DMS153 treated with DMSO at 0.1 percent for 48 hours (cell line): ENCODE data around the gene SCN3A.

ENCODE experiments used
- DNase-seq: peaks from one replicate; lab custom pipeline; 2025; ENCODE audit not compliant: unreplicated experiment; lab: John Stamatoyannopoulos, UW

SCN3A gene

DNA sequence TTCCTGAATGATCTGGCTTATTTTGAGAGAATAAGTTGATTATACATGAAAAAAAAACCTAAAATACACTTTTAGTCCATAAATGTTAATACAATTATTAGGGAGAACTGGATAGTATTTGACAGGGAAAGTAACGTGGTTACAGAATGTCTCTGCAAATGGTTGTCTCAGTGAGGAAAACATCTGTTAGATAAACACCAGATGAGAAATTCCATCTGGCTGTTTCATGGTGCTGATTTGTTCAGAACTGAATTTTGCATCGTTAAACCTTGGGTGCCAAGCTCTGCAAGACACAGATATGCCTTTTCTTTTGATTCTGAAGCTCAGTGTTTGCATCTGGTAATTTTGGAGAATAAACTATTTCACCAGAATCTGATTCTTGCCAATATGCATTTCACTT lies 90.4 kb downstream of the SCN3A start:
- no peak for DNase-seq

DNA sequence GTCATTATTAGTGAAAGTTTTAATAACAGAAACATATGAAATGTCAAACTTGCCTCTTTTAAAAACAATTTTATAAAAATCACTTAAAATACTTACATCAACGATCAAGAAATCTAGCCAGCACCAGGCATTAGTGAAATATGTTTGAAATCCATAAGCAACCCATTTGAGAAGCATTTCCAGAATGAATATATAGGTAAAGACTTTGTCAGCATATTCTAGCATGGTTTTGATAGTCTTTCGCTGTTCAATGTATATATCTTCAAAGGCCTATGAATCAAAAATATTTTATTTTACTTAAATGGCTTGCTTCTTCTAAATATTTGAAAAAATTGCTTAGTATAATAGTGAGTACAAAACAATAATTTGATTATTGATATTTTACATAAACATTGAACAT lies 91.1 kb downstream of the SCN3A start:
- DNase-seq: no peak

DNA sequence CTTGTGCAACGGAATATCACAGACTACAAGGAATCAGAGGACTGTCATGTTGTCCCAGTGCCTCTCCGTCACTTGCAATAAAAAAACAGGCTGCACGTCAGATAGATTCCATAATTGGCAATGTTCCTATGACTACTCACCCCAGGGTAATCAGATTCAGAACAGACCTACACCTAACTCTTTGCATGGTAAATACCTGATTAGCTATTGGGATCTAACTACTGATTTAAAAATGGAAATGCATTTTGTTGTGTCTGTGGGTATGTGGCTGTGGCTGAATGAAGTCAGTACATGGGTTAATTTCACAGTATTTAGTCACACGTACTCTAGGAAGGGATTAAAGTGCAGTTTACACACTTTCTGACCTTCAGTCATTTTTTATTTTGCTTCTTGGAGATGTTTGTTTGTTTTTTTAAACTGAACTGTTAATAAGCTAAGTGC lies 91.7 kb downstream of the SCN3A start:
- no peak for DNase-seq

DNA sequence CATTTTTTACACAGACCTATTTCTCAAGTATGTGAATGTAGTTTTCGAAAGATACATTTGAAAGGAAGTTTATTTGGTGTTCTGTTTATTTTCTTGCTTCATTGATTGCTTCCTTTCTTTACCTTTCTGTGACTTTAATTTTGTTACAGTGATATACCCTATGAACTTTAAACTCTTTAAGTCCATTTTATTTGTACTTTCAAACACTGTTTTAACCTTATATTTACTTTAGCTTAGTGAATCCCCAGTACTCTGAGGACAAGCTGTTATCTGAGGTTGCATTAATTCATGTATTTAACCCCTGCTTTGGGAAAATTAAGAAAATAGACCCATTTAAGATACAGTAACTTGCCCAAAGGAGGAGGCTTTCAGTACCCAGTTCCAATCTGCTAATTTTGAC lies 93.5 kb downstream of the SCN3A start:
- no peak for DNase-seq

DNA sequence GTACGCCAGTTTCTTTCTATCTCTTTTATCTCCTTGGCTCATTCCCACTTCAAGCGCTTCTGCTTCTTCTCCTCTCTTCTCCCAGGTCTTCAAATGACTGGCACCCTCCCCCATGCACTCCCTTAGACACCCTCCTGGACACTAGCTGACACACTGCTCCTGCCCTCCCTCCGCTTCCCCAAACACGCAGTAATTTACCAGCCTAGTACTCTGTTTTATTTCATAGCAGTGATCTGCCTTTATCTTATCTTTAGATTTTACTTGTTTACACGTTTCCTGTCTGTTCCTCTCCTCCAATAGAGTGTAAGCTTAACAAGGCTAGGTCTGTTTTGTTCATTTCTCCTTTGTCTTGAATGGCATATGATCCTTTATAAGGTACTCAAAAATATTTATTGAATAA lies 93.9 kb downstream of the SCN3A start:
- DNase-seq: no peak

DNA sequence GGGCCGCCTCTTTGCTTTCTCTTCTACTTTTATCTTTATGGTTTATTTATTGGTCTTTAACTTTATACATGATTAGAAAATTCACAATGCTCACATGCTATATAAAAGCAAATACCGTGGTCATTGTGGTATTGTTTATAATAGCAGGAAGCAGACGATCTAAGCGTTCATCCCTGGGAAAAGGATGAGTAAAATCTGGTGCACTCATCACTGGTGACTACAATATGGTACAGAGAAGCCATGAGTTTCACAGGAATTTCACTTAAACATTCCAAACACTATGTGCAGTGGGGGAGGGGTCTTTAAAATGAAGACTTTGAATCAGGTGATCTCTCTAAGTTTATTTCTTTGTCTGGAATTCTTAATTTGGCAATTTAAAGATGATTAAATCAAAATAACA lies 97.9 kb downstream of the SCN3A start:
- no peak for DNase-seq

DNA sequence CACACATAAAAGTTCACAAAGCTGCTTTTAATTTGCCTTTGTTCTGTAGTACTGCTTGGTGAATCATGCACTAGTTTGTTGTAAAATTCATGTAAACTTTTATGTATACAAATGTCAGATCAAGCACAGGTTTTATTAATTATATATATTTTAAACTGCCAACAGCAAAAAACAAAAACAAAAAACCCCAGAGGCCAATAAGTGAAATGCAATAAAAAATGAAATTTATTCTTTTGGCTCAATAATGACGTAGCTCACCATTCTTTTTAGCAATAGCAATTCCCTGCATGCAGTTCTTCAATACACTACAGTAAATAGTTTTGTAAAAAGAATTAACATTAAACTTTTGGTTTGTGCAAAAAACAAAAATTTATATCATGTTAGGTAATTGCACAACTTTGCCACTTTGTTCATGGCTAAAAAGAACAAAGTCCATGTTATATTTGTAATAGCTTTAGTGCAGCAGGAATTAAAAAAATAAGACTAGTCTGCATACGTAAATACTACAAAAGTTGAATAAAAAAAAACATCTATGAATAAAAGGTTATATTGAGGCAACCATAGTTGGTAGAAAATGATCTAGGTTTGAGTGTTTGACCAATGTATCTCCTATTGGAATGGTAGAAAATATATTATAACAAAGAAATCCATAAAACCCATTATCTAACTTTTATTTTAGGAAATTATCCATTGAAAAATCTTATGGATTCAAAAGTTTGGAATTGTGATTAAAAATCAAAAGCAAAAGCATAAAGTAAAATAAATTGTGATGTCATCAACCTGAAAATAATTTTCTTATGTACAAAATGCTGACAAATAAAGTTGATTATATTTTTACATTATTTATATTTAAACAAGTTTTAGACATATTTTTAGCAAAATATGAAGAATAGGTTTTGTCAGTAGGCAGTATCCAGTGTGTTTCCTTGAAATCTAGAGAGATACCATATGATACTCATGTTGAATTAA lies 115.6 kb downstream of the SCN3A start:
- DNase-seq: no peak

DNA sequence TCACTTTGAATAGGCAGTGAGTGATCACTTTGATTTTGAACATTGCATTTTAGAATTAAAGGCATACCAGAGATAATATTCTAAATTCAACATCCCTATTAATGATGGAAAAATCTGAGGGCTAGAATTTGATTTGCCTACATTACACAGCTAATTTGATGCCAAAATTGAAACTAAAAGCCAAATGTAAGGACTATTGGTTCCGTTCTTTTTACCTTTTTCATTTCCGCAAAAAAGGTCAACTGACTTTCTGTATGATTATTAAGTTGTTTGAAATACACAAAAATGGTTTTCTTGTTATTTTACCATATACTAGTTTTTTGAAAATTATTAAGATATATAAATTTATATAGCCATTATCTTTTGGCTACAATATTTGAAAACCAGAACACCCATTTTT lies 117.5 kb downstream of the SCN3A start:
- DNase-seq: no peak

DNA sequence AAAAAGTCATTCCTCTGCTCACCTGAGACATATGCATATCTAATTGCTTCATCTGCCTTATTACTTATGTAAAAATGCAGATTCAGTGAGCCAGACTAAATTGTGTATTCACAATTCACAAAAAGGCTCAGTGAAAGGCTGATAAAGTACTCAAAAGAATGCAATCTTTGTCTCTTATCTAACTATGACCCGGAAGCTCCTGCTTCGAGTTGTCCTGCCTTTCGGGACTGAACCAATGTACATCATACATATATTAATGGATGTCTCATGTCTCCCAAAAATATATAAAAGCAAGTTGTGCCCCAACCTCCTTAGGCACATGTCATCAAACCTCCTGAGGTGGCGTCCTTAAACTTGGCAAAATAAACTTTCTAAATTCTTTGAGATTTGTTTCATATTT lies 120.5 kb downstream of the SCN3A start:
- no peak for DNase-seq

DNA sequence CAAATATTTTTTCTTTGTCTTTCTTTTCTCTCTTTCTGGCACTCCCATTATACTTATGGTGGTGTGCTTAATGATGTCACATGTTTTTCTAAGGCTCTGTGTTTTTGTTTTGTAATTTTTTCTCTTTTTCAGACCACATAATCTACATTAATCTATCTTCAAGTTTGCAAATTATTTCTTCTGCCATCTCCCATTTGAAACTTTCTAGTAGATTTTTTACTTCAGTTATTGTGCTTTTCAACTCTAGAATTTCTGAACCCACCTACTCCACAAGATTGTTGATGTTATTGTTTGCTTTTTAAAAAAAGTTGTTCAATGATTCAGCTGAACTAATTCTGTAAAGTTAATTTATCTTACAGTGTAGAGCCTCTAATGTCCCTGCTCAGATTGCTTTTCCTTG lies 121.4 kb downstream of the SCN3A start:
- DNase-seq: no peak

DNA sequence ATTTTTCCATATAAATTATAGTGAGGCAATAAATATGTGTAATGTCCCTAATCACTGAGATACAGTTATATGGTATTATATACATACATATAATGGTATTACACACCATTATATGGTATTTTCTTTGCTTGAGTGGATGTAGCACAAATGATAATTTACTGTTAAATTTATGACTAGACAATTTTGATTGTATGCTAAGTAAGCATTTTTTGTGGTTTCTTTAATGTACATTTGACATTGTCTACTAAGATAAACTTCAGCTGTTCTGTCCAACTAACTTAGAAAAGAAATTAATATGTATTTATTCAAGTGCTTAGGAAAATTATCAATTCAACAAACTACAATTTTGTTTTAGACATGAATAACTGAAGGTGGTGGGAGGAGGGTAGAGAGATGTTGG lies 122.6 kb downstream of the SCN3A start:
- DNase-seq: no peak

DNA sequence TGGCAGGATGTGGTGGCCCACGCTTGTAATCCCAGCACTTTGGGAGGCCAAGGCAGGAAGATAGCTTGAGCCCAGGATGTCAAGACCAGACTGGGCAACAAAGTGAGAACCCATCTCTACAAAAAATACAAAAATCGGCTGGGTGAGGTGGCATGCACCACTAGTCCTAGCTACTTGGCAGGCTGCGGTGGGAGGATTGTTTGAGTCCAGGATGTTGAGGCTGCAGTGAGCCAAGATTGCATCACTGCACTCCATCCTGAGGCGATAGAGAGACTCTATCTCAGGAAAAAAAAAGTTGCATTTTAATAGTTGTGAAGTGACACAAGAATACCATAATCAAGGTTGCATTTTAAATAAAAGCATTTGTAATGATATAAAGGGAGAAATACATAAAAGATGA lies 124.4 kb downstream of the SCN3A start:
- no peak for DNase-seq

DNA sequence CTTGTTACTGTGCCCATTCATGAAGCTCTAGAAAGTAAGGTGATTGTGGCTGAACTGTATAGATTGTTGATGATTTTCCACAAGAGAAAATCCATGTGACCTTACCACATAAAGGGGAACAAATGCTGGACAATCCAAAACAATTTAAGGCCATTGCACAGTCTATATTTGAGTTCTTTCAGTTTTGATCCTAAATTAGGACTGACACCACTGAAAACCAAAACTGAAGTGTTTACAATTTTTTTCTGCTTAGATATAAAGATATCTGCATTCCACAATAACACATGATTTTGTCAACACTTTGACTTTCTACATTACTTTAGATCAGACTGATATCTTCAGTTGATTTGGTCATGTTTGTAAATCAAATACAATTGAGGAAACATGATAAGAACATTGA lies 124.9 kb downstream of the SCN3A start:
- no peak for DNase-seq

DNA sequence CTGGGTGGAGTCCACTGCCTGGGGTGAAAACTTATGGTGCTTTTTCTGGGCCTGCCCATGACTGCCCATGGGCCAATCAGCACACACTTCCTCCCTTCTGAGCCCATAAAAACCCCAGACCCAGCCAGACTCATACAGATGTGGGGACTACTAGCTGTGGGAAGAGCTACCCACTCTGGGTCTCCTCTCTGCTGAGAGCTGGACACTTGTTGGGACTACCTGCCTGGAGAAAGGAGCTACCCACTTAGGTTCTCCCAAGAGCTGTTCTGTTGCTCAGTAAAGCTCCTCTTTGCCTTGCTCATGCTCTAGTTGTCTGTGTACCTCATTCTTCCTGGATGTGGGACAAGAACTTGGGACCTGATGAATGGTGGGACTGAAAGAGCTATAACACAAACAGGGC lies 129.0 kb downstream of the SCN3A start:
- DNase-seq: no peak

DNA sequence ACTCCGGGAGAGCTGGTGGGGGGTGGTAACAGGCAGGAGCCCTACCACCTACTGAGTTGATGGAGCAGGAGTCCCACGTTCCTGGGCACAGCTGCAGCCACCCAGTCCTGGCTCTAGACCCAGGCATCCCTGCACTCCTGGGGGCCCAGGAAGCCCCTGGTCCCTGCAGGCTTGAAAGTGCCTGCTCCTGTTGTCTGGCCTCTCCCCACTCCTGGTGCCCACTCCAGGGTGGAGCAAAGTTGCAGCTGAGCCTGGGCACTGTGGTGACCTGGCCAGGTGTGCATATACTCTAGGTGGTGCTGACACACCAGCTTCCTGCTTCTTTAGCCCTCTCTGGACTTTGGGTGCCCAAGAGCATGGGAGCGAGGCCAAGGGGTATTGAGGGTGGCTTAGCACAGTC lies 129.5 kb downstream of the SCN3A start:
- no peak for DNase-seq

DNA sequence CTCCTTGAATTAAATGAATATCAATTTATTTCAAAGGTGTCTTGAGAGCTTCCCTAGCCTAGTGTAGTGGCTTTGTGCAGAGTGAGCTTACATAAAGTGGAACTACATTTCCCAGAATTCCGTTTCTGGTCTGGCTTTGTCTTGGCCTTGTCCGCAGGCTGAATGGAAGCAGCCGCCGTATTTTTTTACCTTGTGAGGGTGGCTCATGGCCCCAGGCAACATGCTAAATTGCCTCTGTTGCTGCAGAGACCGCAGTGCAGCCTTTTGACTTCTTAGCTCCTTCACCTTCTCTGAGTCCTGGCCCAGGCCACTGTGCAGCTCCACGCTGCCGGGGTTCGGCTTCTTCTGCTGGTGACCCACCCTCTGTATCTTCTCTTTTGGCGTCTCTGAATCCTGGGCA lies 133.8 kb downstream of the SCN3A start:
- no peak for DNase-seq

DNA sequence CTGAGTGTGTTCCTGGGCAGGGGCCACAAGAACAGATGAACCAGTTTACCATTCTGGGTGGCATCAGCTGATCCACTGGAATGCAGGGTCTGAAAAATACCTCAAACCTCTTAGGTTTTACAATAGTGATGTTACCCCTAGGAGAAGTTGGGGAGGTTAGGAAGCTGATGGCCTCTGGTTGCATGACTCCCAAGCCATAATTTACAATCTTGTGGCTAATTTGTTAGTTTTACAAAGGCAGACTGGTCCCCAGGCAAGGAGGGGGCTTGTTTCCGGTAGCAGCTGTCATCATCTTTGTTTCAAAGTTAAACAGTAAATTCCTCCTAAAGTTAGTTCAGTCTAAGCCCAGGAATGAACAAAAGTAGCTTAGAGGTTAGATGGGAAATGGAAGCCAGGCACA lies 134.7 kb downstream of the SCN3A start:
- no peak for DNase-seq

DNA sequence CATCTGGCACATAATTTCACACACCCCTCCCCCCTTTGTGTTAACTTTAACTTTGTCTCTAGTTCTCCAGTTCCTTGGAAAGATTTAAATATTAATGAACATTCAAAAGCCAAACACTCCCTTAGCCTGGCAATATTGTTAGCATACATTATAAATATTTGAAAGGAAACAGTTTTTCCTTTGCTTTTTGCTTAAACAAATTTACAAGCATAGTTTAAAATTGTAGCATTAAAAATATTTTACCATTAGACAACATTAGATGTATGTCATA lies 135.4 kb downstream of the SCN3A start:
- no peak for DNase-seq

DNA sequence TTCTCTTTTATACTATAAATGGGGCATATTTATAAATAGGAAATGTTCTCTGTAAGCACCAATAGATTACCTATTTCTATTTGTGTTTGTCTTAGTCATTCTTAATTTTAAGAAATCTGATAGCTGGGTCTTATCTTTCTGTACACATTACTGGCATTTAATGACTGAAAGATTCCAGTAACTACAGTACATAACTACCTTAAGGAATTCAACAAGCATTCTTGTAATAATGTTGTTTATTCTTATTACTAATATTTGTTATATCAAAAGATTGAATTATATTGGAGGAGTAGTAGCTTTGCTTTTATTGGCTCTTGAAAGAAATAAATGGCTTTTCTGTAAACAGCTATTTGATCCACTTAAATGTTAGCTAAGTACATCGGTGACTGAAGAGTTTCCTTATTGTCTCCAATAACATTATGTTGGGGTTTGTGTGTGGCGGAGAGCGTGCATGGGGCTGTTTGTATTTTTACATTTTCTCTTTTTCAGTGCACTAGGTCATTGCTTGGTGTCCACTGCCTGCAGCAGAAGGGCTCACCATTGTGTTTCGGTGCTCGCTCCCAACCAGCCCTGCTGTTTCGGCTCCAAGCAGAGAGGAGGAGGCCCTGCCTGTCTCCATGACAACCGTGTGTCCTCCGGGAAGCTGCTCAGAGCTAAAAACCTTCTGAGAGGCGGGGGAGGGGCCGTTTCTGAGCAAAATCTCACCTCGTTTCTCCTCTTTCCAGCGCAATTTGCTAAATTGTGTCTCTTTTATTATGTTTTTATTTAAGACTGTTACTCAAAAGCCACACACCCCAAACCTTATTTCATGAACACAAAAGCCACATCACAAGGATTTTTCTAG lies 136.0 kb downstream of the SCN3A start:
- peak; percentile 90 for DNase-seq

DNA sequence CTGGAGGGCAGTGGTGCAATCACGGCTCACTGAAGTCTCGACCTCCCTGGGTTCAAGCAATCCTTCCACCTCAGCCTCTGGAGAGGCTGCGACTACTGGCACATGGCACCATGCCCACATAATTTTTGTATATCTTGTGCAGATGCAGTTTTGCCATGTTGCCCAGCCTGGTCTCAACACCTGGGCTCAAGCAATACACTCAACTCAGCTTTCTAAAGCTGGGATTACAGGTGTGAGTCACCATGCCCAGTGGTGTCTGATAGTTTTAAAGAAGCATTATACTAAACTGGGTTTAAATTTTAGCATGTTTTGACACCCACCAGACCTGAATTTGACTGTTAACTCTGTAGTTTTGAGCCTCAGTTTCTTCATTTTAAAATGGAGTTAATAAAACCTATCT lies 139.1 kb downstream of the SCN3A start:
- no peak for DNase-seq

DNA sequence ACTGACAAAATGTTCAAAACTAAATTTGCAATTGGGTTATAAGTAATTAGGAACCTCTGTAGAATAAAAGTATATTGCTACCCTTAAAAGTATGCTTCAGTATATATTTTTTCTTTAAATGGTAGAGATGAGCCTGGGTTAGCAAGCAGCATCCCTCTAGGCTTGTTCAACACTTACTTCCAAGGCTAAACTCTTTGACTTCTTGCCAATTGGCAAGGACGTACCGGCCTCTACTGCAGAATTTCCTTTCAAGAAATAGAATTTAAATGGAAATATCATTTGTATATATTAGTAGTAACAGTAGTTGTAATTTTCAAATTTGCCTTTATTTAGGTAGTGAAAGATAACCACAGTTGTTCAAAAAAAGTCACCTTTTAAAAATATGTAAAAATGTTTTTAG lies 143.4 kb downstream of the SCN3A start:
- DNase-seq: no peak

DNA sequence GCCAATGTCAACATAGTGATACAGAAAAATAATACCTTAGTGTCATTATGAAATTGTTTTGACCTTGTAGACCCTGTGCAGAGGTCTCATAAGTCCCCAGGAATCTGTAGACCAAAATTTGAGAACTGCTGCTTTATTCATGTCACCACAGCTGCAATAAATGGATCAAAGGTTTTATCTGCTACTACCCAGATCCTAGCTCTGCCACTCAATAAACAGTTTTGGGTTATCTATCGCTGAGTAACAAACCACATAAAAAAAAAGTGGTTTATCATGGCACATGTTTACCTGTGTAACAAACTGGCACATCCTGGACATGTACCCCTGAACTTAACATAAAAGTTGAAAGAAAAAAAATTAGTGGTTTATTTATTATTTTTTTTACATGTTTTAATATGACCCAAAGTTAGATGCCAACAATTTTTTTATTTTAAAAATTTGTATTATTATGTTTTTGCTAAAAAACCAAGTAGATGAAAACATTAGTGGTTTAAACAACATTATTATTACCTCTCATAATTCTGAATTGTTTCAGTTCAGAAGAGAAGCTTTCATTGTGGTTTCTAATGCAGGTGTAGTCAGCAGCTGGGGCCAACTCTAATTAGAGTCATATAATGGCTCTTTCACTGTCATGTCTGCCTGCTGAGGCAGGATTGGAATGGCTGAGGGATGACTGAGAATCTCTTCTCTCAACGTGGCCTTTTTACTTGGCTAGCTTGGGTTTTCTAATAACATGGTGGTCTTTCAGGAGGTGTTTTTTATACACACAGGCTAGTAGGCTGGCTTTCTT lies 145.2 kb downstream of the SCN3A start:
- DNase-seq: no peak
